Loucy (cell line): Measurements from ENCODE around the gene ZNF79.

Experiments
- H2AFZ ChIP-seq: fragments of 200-600 bp; sonication (generic); 2 replicates; pipeline ENCODE4 v1.6.0; 2016; ENCODE audit warnings: antibody characterized with exemption, mild to moderate bottlenecking, low read length, moderate library complexity
- H3F3A ChIP-seq: fragments of 200-600 bp; 2 replicates; pipeline ENCODE4 v1.6.0; 2016; ENCODE audit warnings: antibody characterized with exemption, low read depth, mild to moderate bottlenecking
- H3K27me3 ChIP-seq: fragments of 200-600 bp; sonication (generic); 2 replicates; pipeline ENCODE4 v1.6.1; 2014; ENCODE audit warnings: low read length, mild to moderate bottlenecking; ENCODE audit not compliant: insufficient read depth, poor library complexity, severe bottlenecking
- H3K36me3 ChIP-seq: fragments of 200-600 bp; sonication (generic); 2 replicates; pipeline ENCODE4 v1.6.1; 2016; ENCODE audit warnings: low read length; ENCODE audit not compliant: insufficient read depth
- H3K4me1 ChIP-seq: fragments of 200-600 bp; sonication (generic); 2 replicates; pipeline ENCODE4 v1.5.1; 2014; ENCODE audit warnings: low read length, mild to moderate bottlenecking; ENCODE audit not compliant: insufficient read depth, poor library complexity, severe bottlenecking
- H3K4me2 ChIP-seq: fragments of 200-600 bp; sonication (generic); 2 replicates; pipeline ENCODE4 v1.6.0; 2014; ENCODE audit warnings: antibody characterized with exemption, low read length, low read depth, mild to moderate bottlenecking; ENCODE audit not compliant: poor library complexity, severe bottlenecking
- H3K4me3 ChIP-seq: fragments of 200-600 bp; sonication (generic); 2 replicates; pipeline ENCODE4 v1.5.1; 2014; ENCODE audit warnings: low read length, mild to moderate bottlenecking, mixed read lengths; ENCODE audit not compliant: poor library complexity, severe bottlenecking
- H3K79me2 ChIP-seq: fragments of 200-600 bp; sonication (generic); 2 replicates; pipeline ENCODE4 v1.6.1; 2014; ENCODE audit warnings: low read length; ENCODE audit not compliant: insufficient read depth
- H3K9ac ChIP-seq: fragments of 200-600 bp; sonication (generic); 2 replicates; pipeline ENCODE4 v1.6.0; 2014; ENCODE audit warnings: mild to moderate bottlenecking, low read depth, low read length, moderate library complexity; ENCODE audit not compliant: poor library complexity, severe bottlenecking
- H3K9me2 ChIP-seq: fragments of 200-600 bp; sonication (generic); replicated peaks from 2 replicates; pipeline ENCODE4 v1.6.1; 2016; ENCODE audit warnings: low read depth, low read length, mixed read lengths
- H3K9me3 ChIP-seq: fragments of 200-600 bp; sonication (generic); 2 replicates; pipeline ENCODE4 v1.6.1; 2014; ENCODE audit warnings: mild to moderate bottlenecking, antibody characterized with exemption, low read length, low read depth; ENCODE audit not compliant: insufficient read depth
- H4K20me1 ChIP-seq: fragments of 200-600 bp; sonication (generic); 2 replicates; pipeline ENCODE4 v1.6.0; 2014; ENCODE audit warnings: antibody characterized with exemption, low read length, mild to moderate bottlenecking; ENCODE audit not compliant: insufficient read depth, poor library complexity, severe bottlenecking
- CTCF ChIP-seq: fragments of 200-600 bp; sonication (generic); conservative IDR thresholded peaks from 2 replicates; pipeline ENCODE4 v1.5.1; 2014; ENCODE audit warnings: mild to moderate bottlenecking, antibody characterized with exemption, low read length
- EZH2phosphoT487 ChIP-seq: fragments of 200-600 bp; IDR thresholded peaks from 2 replicates; pipeline ENCODE4 v1.6.1; 2018; ENCODE audit warnings: antibody characterized with exemption, mild to moderate bottlenecking, moderate library complexity, borderline replicate concordance

Gene ZNF79

GRCh38 chr9:127423934-127424675 lies at the start of gene ZNF79:
TSS of gene ZNF79 (plus strand) at chr9:127424382. CDS start at chr9:127424788, 406 bp downstream.
- Histone ChIP-seq H3K4me3 (peak within 1 kb of the TSS; percentile 90), H3K27me3 (no peaks in the 10 kb centered on the region), H3K79me2 (peaks cover 49% of the 10 kb centered on the region), H3F3A (no peaks in the 10 kb centered on the region), H4K20me1 (peaks cover 8% of the 10 kb centered on the region), H3K9me3 (no peaks in the 10 kb centered on the region), H3K4me2 (peak within 1 kb of the TSS; percentile 98), H3K9ac (peak within 1 kb of the TSS; percentile 95), H3K4me1 (peaks cover 21% of the 10 kb centered on the region), H3K9me2 (no peaks in the 10 kb centered on the region), H3K36me3 (no peaks in the 10 kb centered on the region), H2AFZ (peak within 1 kb of the TSS; percentile 94)
- no peak for TF ChIP-seq EZH2phosphoT487
- no peak for TF ChIP-seq CTCF

GRCh38 chr9:127380479-127380878 lies 43.7 kb upstream of the ZNF79 start:
- Histone ChIP-seq H3K9me3 (no peaks in the 10 kb centered on the region), H4K20me1 (no peaks in the 10 kb centered on the region), H3K36me3 (no peaks in the 10 kb centered on the region), H3K27me3 (peaks cover 81% of the 10 kb centered on the region), H3K4me1 (no peaks in the 10 kb centered on the region), H2AFZ (no peak overlapping the region), H3F3A (no peaks in the 10 kb centered on the region), H3K4me3 (no peak overlapping the region), H3K9ac (no peak overlapping the region), H3K9me2 (no peaks in the 10 kb centered on the region), H3K79me2 (no peaks in the 10 kb centered on the region), H3K4me2 (no peak overlapping the region)
- TF ChIP-seq CTCF (no peak), EZH2phosphoT487 (no peak)

- Histone ChIP-seq H3K36me3 (no peaks in the 10 kb centered on the region), H4K20me1 (no peaks in the 10 kb centered on the region), H3K27me3 (peaks cover 83% of the 10 kb centered on the region), H3K9me2 (no peaks in the 10 kb centered on the region), H3K9me3 (no peaks in the 10 kb centered on the region), H3K4me3 (no peak overlapping the region), H2AFZ (no peak overlapping the region), H3K4me2 (no peak overlapping the region), H3K79me2 (no peaks in the 10 kb centered on the region), H3K9ac (no peak overlapping the region), H3K4me1 (no peaks in the 10 kb centered on the region), H3F3A (no peaks in the 10 kb centered on the region)
- TF ChIP-seq CTCF (no peak), EZH2phosphoT487 (no peak)
Measured at GRCh38 chr9:127382541-127382940, 41.6 kb upstream of the ZNF79 start.
